CD4-positive, alpha-beta T cell treated with Interleukin-17A for 1 hour (primary cell): ENCODE measurements around the gene GSTT4.
"Not testable (repeated sequence)": the region's sequence is repeated elsewhere in the genome, so short reads cannot be mapped to it uniquely, and the experiment has no call there.

Source experiments
- DNase-seq: peaks from one replicate; pipeline ENCODE4 v3.0.0-alpha.2; 2020

GSTT4 gene

GRCh38 chr22:24023204-24023789 is 18.0 kb upstream of the GSTT4 start:
- no peak for DNase-seq

GRCh38 chr22:24021304-24021703 is 16.1 kb upstream of the GSTT4 start:
- DNase-seq, result no peak

- DNase-seq, result no peak
Observed at GRCh38 chr22:24016156-24016555, 10.9 kb upstream of the GSTT4 start.

GRCh38 chr22:24011735-24012068 is 6.4 kb upstream of the GSTT4 start:
- DNase-seq, result no peak

GRCh38 chr22:24010018-24010391 is 4.8 kb upstream of the GSTT4 start:
- no peak for DNase-seq

GRCh38 chr22:24009227-24010017 is 4.2 kb upstream of the GSTT4 start:
- DNase-seq, result no peak

GRCh38 chr22:24008381-24009226 is 3.4 kb upstream of the GSTT4 start:
- no peak for DNase-seq

GRCh38 chr22:24008022-24008283 is 2.7 kb upstream of the GSTT4 start:
- DNase-seq, result no peak

GRCh38 chr22:24007253-24008021 is 2.2 kb upstream of the GSTT4 start:
- no peak for DNase-seq

- no peak for DNase-seq
Observed at GRCh38 chr22:24006914-24007214, 1.6 kb upstream of the GSTT4 start.

GRCh38 chr22:24006207-24006913 is 1.1 kb upstream of the GSTT4 start:
- no peak for DNase-seq

- DNase-seq, result no peak
Observed at GRCh38 chr22:24003887-24004286, 1.4 kb downstream of the GSTT4 start.

- no peak for DNase-seq
Observed at GRCh38 chr22:24002851-24003250, 2.4 kb downstream of the GSTT4 start.

- no peak for DNase-seq
Observed at GRCh38 chr22:24002272-24002671, 3.0 kb downstream of the GSTT4 start.

GRCh38 chr22:24001314-24001713 is 3.9 kb downstream of the GSTT4 start:
- DNase-seq, result no peak

GRCh38 chr22:23999779-24000178 is 5.5 kb downstream of the GSTT4 start:
- not testable (repeated sequence) for DNase-seq

GRCh38 chr22:23997092-23997491 is 8.2 kb downstream of the GSTT4 start:
- no peak for DNase-seq

GRCh38 chr22:23993581-23994177 is 11.6 kb downstream of the GSTT4 start:
- DNase-seq, result not testable (repeated sequence)

GRCh38 chr22:23993080-23993479 is 12.2 kb downstream of the GSTT4 start:
- not testable (repeated sequence) for DNase-seq

- not testable (repeated sequence) for DNase-seq
Observed at GRCh38 chr22:23989583-23990244, 15.5 kb downstream of the GSTT4 start.

- DNase-seq, result not testable (repeated sequence)
Observed at GRCh38 chr22:23986538-23987178, 18.6 kb downstream of the GSTT4 start.
